Ovary (tissue), 9 donors: ENCODE measurements around the gene UBR3. TPM values are rescaled to one million over a fixed set of nuclear protein-coding genes. Genes with fewer than 3 reads are reported as not detected.
"Not testable (repeated sequence)": the region's sequence is repeated elsewhere in the genome, so short reads cannot be mapped to it uniquely, and the experiment has no call there.

Experiments
- DNase-seq, 5 donors: peaks; one replicate each; pipeline ENCODE4 v3.0.0-alpha.2; 2019 to 2020
- H3K27ac ChIP-seq, 2 donors: fragments of 200-600 bp; one replicate each; pipeline versions ENCODE4 v1.5.1 to v1.8.0; 2019 to 2022
- H3K27me3 ChIP-seq: fragments of 200-600 bp; one replicate; pipeline ENCODE4 v1.8.0; 2022
- H3K36me3 ChIP-seq: fragments of 200-600 bp; sonication (generic); one replicate; pipeline ENCODE4 v1.5.1; 2019
- H3K4me1 ChIP-seq: one replicate; pipeline ENCODE4 v1.8.1; 2013; ENCODE audit warnings: mild to moderate bottlenecking, moderate library complexity; ENCODE audit not compliant: insufficient read depth
- H3K4me3 ChIP-seq: fragments of 200-600 bp; sonication (generic); one replicate; pipeline ENCODE4 v1.5.1; 2017
- H3K9me3 ChIP-seq, 2 donors: fragments of 200-600 bp in 1 of 2; sonication (generic) in 1 of 2; one replicate each; pipeline versions ENCODE4 v1.5.1 to v1.8.1; 2013 to 2019; ENCODE audit warnings: mild to moderate bottlenecking in 1 of 2, moderate library complexity in 1 of 2
- CTCF ChIP-seq, 3 donors: fragments of 450-650 bp in 2 of 3; fragments of 200-600 bp in 1 of 3; IDR thresholded peaks; one replicate each; pipeline versions ENCODE4 v1.5.1 to v1.8.0; 2016 to 2022; ENCODE audit warnings: antibody characterized with exemption in 3 of 3, mild to moderate bottlenecking in 1 of 3
- EP300 ChIP-seq: sonication (generic); formaldehyde crosslinking; IDR thresholded peaks from one replicate; pipeline ENCODE4 v1.6.1; 2017; ENCODE audit warnings: antibody characterized with exemption
- POLR2A ChIP-seq: fragments of 450-650 bp; IDR thresholded peaks from one replicate; pipeline ENCODE4 v1.6.1; 2017; ENCODE audit warnings: antibody characterized with exemption, mild to moderate bottlenecking, moderate library complexity
- WGBS, 3 donors: extraction: QIAGEN DNeasy Blood & Tissue Kit in 1 of 3; methylation state at CpG; one replicate each; pipeline versions ENCODE4 v1.1.5 to v1.1.7; 2013 to 2017; 5-methylcytosine and 5-hydroxymethylcytosine counted together
- intact Hi-C, 4 donors: fragments of 100-400 bp; cut with DNase I; formaldehyde crosslinking; loops; one replicate each; pipeline versions ENCODE4 v1.11.0 to v1.15.1; 2022 to 2023
- polyA plus RNA-seq, 2 donors: library from polyadenylated mRNA; stranded (reverse); fragments of 200-250 nt in 1 of 2; fragments of 350-450 nt in 1 of 2; fragmentation: Illumina TruSeq in 1 of 2; extraction: RNeasy Lipid Tissue Mini Kit (QIAGEN cat#74804) in 1 of 2; gene quantifications; one replicate each; pipeline ENCODE4 v1.2.3, GENCODE V29; 2013 to 2014
- total RNA-seq, 7 donors: library from RNA; depleted of rRNA in 2 of 7; stranded (reverse); fragments of >200 nt in 2 of 7; fragmentation: NEBNext Ultra II Directional in 3 of 7; extraction: Animal tissue kit (Norgen Biotek cat#: 25700) in 3 of 7; gene quantifications; one replicate each; pipeline versions ENCODE4 v1.1.0 to v1.2.4, GENCODE V29; 2016 to 2023
- donor health status: DM: no; HTN: no; CAD: no; lungs with moderate emphysema.
- donor health status: DM: no; HTN: no; CAD: no.
- donor health status: Bipolar disorder and iron deficiency.
- donor health status: DM: yes; HTN: yes; CAD: no.
- donor health status: DM: no; HTN: no; CAD: no.
- donor health status: DM: yes; HTN: yes; CAD: no.

Gene UBR3
- total and polyA plus RNA-seq, 9 donors, result 13.6 to 63.4 (median 45.1) TPM

- TF ChIP-seq CTCF (IDR thresholded peaks at IDR 0.05) (no peak), POLR2A (no peak), EP300 (no peak)
- no peaks in the 10 kb centered on the region for H3K36me3 ChIP-seq
Observed at GRCh38 chr2:169815849-169816248, 11.4 kb upstream of the UBR3 start.

GRCh38 chr2:169816961-169817360 is 10.3 kb upstream of the UBR3 start:
- intact Hi-C loops, H3K36me3 ChIP-seq, H3K9me3 ChIP-seq: not testable (repeated sequence)

More at GRCh38 chr2:169815849-169816248, 11.4 kb upstream of the UBR3 start:
- intact Hi-C loops, result no loop called here
- Histone ChIP-seq H3K9me3 (no peaks in the 10 kb centered on the region), H3K4me1 (no peaks in the 10 kb centered on the region), H3K27ac (no peak overlapping the region), H3K4me3 (no peak overlapping the region), H3K27me3 (no peaks in the 10 kb centered on the region)
- 53 to 73% (median 66%) methylated on average over 1 of the region's 1 CpG for WGBS, 3 donors
- no peak for DNase-seq

GRCh38 chr2:169817369-169817768 is 9.9 kb upstream of the UBR3 start:
- H3K27me3 ChIP-seq, H3K9me3 ChIP-seq, intact Hi-C loops, H3K36me3 ChIP-seq, H3K27ac ChIP-seq, H3K4me3 ChIP-seq, DNase-seq, H3K4me1 ChIP-seq: not testable (repeated sequence)
- 92 to 97% (median 95%) methylated on average over 6 of the region's 6 CpGs for WGBS, 3 donors

More at GRCh38 chr2:169816961-169817360, 10.3 kb upstream of the UBR3 start:
- H3K4me1 ChIP-seq, H3K27ac ChIP-seq, H3K27me3 ChIP-seq, DNase-seq, H3K4me3 ChIP-seq: not testable (repeated sequence)

GRCh38 chr2:169818241-169818640 is 9.0 kb upstream of the UBR3 start:
- DNase-seq, result no peak
- H3K36me3 ChIP-seq, result no peaks in the 10 kb centered on the region
- H3K4me3 ChIP-seq, result no peak overlapping the region
- H3K4me1 ChIP-seq, result no peaks in the 10 kb centered on the region
- intact Hi-C loops, result no loop called here
- no peaks in the 10 kb centered on the region for H3K9me3 ChIP-seq
- TF ChIP-seq CTCF (IDR thresholded peaks at IDR 0.05) (no peak), EP300 (no peak), POLR2A (no peak)
- no peaks in the 10 kb centered on the region for H3K27me3 ChIP-seq
- H3K27ac ChIP-seq, result no peak overlapping the region

- Histone ChIP-seq H3K9me3 (no peaks in the 10 kb centered on the region), H3K36me3 (no peaks in the 10 kb centered on the region), H3K4me1 (peaks cover 2% of the 10 kb centered on the region), H3K4me3 (no peak overlapping the region), H3K27me3 (no peaks in the 10 kb centered on the region), H3K27ac (no peak overlapping the region)
- 87 to 92% (median 91%) methylated on average over 1 of the region's 1 CpG for WGBS, 3 donors
- no peak for DNase-seq
- intact Hi-C loops, result no loop called here
- no peak for TF ChIP-seq POLR2A
- TF ChIP-seq CTCF (IDR thresholded peaks at IDR 0.05), result no peak
- TF ChIP-seq EP300, result no peak
Observed at GRCh38 chr2:169819106-169819505, 8.1 kb upstream of the UBR3 start.

- H3K36me3 ChIP-seq, H3K27me3 ChIP-seq: not testable (repeated sequence)
- intact Hi-C loops, result loop anchor here in 3 of 4 donors (10.0 kb wide), 2 partner anchors 95 to 105 kb away; no protein-coding TSS in a partner anchor
Observed at GRCh38 chr2:169820101-169820500, 7.2 kb upstream of the UBR3 start.

More at GRCh38 chr2:169820101-169820500, 7.2 kb upstream of the UBR3 start:
- H3K9me3 ChIP-seq, DNase-seq, H3K4me3 ChIP-seq, H3K27ac ChIP-seq, H3K4me1 ChIP-seq: not testable (repeated sequence)
- WGBS, 3 donors, result 88 to 93% (median 89%) methylated on average over 7 of the region's 7 CpGs
